ENCODE data around the gene NAV2.

- no peak for TF ChIP-seq POLR2A (IDR thresholded peaks at IDR 0.05)
- TF ChIP-seq CTCF (IDR thresholded peaks at IDR 0.05), result no peak
Observed at GRCh38 chr11:19972091-19972490, 259.5 kb downstream of the NAV2 start.
